OCI-LY3 (cell line): ENCODE results near the gene AAMP.

Experiments used
- EZH2phosphoT487 ChIP-seq: fragments of 200-600 bp; shearing (Covaris generic); IDR thresholded peaks from 2 replicates; pipeline ENCODE4 v1.6.1; 2018; ENCODE audit warnings: antibody characterized with exemption, mixed run types, low read depth
- TF ChIP-seq, protein P1 (sequence below): fragments of 200-600, 300-600 bp; sonication (generic); IDR thresholded peaks from 2 replicates; pipeline ENCODE4 v1.5.1; 2014; ENCODE audit warnings: antibody characterized with exemption, low read length, low read depth

DNA sequence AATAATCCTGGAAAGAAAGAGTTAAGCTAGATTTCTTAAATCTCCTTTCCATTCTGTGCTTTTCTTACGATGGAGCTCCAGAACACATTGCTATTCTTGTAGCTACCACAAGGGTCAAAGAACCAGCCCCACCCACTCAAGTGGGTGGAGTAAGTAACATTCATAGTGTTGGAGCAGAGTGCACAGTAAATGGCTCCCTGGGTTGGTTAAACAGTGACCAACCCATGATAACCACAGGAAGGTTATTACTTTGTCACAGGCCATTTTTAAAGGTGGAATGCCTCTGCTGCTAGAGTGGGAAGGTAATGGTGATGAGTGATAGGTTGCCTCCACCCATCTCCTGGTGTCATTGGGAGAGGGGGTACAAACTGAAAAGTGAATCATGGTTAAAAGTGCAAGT lies 39.1 kb downstream of the AAMP start:
- TF ChIP-seq, protein P1, sequence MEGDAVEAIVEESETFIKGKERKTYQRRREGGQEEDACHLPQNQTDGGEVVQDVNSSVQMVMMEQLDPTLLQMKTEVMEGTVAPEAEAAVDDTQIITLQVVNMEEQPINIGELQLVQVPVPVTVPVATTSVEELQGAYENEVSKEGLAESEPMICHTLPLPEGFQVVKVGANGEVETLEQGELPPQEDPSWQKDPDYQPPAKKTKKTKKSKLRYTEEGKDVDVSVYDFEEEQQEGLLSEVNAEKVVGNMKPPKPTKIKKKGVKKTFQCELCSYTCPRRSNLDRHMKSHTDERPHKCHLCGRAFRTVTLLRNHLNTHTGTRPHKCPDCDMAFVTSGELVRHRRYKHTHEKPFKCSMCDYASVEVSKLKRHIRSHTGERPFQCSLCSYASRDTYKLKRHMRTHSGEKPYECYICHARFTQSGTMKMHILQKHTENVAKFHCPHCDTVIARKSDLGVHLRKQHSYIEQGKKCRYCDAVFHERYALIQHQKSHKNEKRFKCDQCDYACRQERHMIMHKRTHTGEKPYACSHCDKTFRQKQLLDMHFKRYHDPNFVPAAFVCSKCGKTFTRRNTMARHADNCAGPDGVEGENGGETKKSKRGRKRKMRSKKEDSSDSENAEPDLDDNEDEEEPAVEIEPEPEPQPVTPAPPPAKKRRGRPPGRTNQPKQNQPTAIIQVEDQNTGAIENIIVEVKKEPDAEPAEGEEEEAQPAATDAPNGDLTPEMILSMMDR, result no peak
- TF ChIP-seq EZH2phosphoT487, result no peak
